Mesendoderm (in vitro differentiated cells): ENCODE measurements around the gene KCNAB3.
A peak's percentile ranks its signal among the peaks of the same experiment; 100 is the strongest.

Source experiments
- DNase-seq: peaks from one replicate; pipeline ENCODE4 v3.0.0; 2013
- H2AK5ac ChIP-seq: 2 replicates; pipeline ENCODE4 v1.6.1; 2013; ENCODE audit warnings: low read length, inconsistent platforms
- H2BK120ac ChIP-seq: 2 replicates; pipeline ENCODE4 v1.6.1; 2013; ENCODE audit warnings: low read depth, mild to moderate bottlenecking, low read length, moderate library complexity, mixed read lengths
- H2BK15ac ChIP-seq: replicated peaks from 2 replicates; pipeline ENCODE4 v1.6.1; 2013; ENCODE audit warnings: low read depth, mild to moderate bottlenecking, moderate library complexity
- H2BK5ac ChIP-seq: 2 replicates; pipeline ENCODE4 v1.6.1; 2013; ENCODE audit warnings: low read length, inconsistent platforms
- H3K18ac ChIP-seq: 2 replicates; pipeline ENCODE4 v1.6.1; 2013; ENCODE audit warnings: mild to moderate bottlenecking, low read length, mixed read lengths
- H3K23ac ChIP-seq: one replicate; pipeline ENCODE4 v1.6.1; 2013; ENCODE audit warnings: low read length
- H3K27ac ChIP-seq: 2 replicates; pipeline ENCODE4 v1.5.1; 2013; ENCODE audit warnings: low read depth, mild to moderate bottlenecking, inconsistent platforms, low read length, moderate library complexity
- H3K27me3 ChIP-seq: 2 replicates; pipeline ENCODE4 v1.6.1; 2013; ENCODE audit warnings: low read length, control low read depth, mild to moderate bottlenecking, inconsistent platforms; ENCODE audit not compliant: insufficient read depth, poor library complexity
- H3K36me3 ChIP-seq: 2 replicates; pipeline ENCODE4 v1.6.1; 2013; ENCODE audit warnings: low read length, inconsistent platforms; ENCODE audit not compliant: control insufficient read depth, insufficient read depth
- H3K4ac ChIP-seq: one replicate; pipeline ENCODE4 v1.6.1; 2013; ENCODE audit warnings: low read depth, mild to moderate bottlenecking, low read length, moderate library complexity
- H3K4me1 ChIP-seq: 2 replicates; pipeline ENCODE4 v1.6.1; 2013; ENCODE audit warnings: low read depth, low read length, inconsistent platforms; ENCODE audit not compliant: control insufficient read depth
- H3K4me2 ChIP-seq: 2 replicates; pipeline ENCODE4 v1.6.1; 2013; ENCODE audit warnings: low read length
- H3K4me3 ChIP-seq: 2 replicates; pipeline ENCODE4 v1.5.1; 2013; ENCODE audit warnings: mild to moderate bottlenecking, low read length
- H3K56ac ChIP-seq: one replicate; pipeline ENCODE4 v1.6.1; 2013; ENCODE audit warnings: low read length
- H3K79me1 ChIP-seq: 2 replicates; pipeline ENCODE4 v1.6.1; 2013; ENCODE audit warnings: low read length, inconsistent platforms
- H3K79me2 ChIP-seq: 2 replicates; pipeline ENCODE4 v1.6.1; 2013; ENCODE audit warnings: mild to moderate bottlenecking, low read length; ENCODE audit not compliant: control insufficient read depth, insufficient read depth
- H3K9ac ChIP-seq: 2 replicates; pipeline ENCODE4 v1.6.1; 2013; ENCODE audit warnings: low read length, inconsistent platforms
- H4K5ac ChIP-seq: one replicate; pipeline ENCODE4 v1.6.1; 2013; ENCODE audit warnings: low read length
- H4K8ac ChIP-seq: one replicate; pipeline ENCODE4 v1.6.1; 2013; ENCODE audit warnings: low read depth, mild to moderate bottlenecking, control low read depth, low read length, moderate library complexity
- WGBS: extraction: QIAGEN DNeasy Blood & Tissue Kit; methylation state at CpG from one replicate; pipeline ENCODE4 v1.1.7; 2013; ENCODE audit warnings: low lambda C conversion rate, missing lambda C conversion rate; ENCODE audit not compliant: insufficient coverage; ENCODE audit errors: extremely low coverage; 5-methylcytosine and 5-hydroxymethylcytosine counted together

Gene KCNAB3

DNA sequence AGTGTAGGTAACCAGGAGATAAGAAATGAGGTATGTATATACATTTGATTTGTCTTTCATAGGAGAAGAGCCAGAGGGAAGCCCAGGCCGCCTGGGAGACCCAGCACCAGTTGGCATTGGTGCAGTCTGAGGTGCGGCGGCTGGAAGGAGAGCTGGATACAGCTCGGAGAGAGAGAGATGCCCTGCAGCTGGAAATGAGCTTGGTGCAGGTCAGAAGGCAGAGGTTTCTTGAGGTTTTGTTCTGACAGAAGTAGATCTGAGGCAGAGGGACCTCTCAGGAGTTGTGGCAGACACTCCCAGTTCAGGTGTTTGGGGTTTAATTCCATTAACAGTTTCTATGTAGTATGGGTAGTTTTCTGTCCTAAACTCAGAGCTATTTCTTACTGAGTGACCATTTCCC, 10.4 kb upstream of the KCNAB3 start:
- Histone ChIP-seq H3K23ac (no peak overlapping the region), H2BK5ac (no peak overlapping the region), H4K5ac (no peak overlapping the region), H3K4ac (no peak overlapping the region), H3K36me3 (peaks cover 16% of the 10 kb centered on the region), H2BK120ac (no peak overlapping the region), H3K4me2 (no peak overlapping the region), H3K27me3 (no peaks in the 10 kb centered on the region), H3K4me3 (no peak overlapping the region), H3K79me2 (no peaks in the 10 kb centered on the region), H3K79me1 (no peaks in the 10 kb centered on the region), H3K9ac (no peak overlapping the region), H3K56ac (no peak overlapping the region), H4K8ac (no peak overlapping the region), H3K27ac (no peak overlapping the region), H2BK15ac (no peak overlapping the region), H2AK5ac (no peak overlapping the region), H3K4me1 (no peaks in the 10 kb centered on the region), H3K18ac (no peak overlapping the region)
- DNase-seq, result no peak
- no CpG with 5 or more reads among the region's 4 CpGs for WGBS

DNA sequence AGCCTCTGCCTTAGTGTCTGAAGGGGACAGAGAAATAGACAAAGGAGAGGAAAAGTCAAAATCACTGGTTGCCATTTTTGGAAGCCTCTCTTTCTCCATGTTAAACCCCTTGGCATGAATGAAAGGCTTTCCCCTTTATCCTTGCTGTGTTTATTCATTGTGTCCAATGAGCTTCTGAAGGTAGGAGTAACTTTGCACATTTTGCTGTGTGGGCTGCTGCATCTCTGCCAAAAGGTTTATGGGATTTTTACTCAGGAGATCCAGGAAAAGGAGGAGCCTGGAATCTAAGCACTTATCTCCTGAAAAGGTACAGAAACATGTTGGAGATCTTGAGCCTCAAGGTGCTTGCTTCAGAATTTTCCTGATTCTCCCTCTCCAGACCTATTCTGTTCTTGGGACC, 6.2 kb upstream of the KCNAB3 start:
- Histone ChIP-seq H3K27me3 (no peaks in the 10 kb centered on the region), H2BK15ac (no peak overlapping the region), H2BK120ac (no peak overlapping the region), H3K4me3 (no peak overlapping the region), H3K4ac (no peak overlapping the region), H4K8ac (no peak overlapping the region), H3K4me2 (no peak overlapping the region), H3K79me2 (peaks cover 2% of the 10 kb centered on the region), H3K18ac (no peak overlapping the region), H2AK5ac (no peak overlapping the region), H2BK5ac (no peak overlapping the region), H3K36me3 (peaks cover 7% of the 10 kb centered on the region), H3K9ac (no peak overlapping the region), H3K27ac (no peak overlapping the region), H3K56ac (no peak overlapping the region), H3K4me1 (peaks cover 5% of the 10 kb centered on the region), H3K23ac (no peak overlapping the region), H4K5ac (no peak overlapping the region), H3K79me1 (peaks cover 9% of the 10 kb centered on the region)
- no peak for DNase-seq

DNA sequence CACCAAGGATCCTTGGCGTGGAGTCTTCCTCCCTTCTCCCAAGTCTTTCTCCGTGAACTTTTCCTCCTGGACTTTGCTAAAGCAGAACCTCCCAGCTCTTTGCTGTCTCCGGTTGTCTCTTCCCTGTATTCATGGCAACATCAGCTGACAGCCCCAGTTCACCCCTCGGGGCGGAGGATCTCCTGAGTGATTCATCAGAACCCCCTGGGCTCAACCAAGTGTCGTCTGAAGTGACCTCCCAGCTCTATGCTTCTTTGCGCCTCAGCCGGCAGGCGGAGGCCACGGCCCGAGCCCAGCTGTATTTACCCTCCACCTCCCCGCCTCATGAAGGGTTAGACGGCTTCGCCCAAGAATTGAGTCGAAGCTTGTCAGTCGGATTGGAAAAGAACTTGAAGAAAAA, 3.3 kb upstream of the KCNAB3 start:
- H3K4me1 ChIP-seq, result peaks cover 5% of the 10 kb centered on the region
- H3K4ac ChIP-seq, result no peak overlapping the region
- H2BK120ac ChIP-seq, result no peak overlapping the region
- H3K4me2 ChIP-seq, result peak overlapping the region; percentile 96
- peaks cover 8% of the 10 kb centered on the region for H3K27me3 ChIP-seq
- peak; percentile 82 for DNase-seq
- H4K5ac ChIP-seq, result no peak overlapping the region
- H3K36me3 ChIP-seq, result peaks cover 2% of the 10 kb centered on the region
- no peak overlapping the region for H2BK15ac ChIP-seq
- H3K79me2 ChIP-seq, result peaks cover 2% of the 10 kb centered on the region
- WGBS, result no CpG with 5 or more reads among the region's 16 CpGs
- peak overlapping the region; percentile 100 for H3K56ac ChIP-seq
- H2AK5ac ChIP-seq, result no peak overlapping the region
- no peak overlapping the region for H4K8ac ChIP-seq
- no peak overlapping the region for H3K23ac ChIP-seq
- H3K9ac ChIP-seq, result peak overlapping the region; percentile 98
- no peak overlapping the region for H3K18ac ChIP-seq
- H3K27ac ChIP-seq, result no peak overlapping the region
- peak overlapping the region; percentile 94 for H3K4me3 ChIP-seq
- H2BK5ac ChIP-seq, result no peak overlapping the region
- H3K79me1 ChIP-seq, result peaks cover 9% of the 10 kb centered on the region

DNA sequence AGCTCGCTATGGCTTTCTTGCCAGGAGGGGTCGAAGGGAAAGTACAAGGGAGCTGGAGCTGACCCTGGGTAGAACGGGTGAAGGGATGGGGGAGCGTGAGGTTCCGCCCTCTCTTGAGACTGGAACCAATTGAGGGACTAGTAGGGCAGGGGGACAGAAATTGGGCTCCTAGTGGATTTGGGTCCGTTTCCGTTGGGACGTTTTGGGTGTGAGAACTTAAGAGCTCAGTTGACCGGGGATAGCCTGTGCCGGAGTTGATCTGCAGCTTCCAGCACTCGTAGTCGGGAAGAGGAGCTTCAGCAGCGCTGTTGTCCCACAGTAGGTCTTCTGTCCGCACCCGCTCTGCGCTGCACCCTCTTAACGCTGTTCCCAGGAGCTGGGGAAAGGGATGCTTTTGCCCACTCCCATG, 2.8 kb upstream of the KCNAB3 start:
- Histone ChIP-seq H3K36me3 (peaks cover 2% of the 10 kb centered on the region), H2AK5ac (no peak overlapping the region), H3K79me1 (peaks cover 9% of the 10 kb centered on the region), H4K8ac (no peak overlapping the region), H3K27ac (no peak overlapping the region), H2BK5ac (peak overlapping the region; percentile 81), H3K9ac (peak overlapping the region; percentile 98), H2BK120ac (no peak overlapping the region), H3K4me1 (peaks cover 5% of the 10 kb centered on the region), H3K79me2 (peaks cover 2% of the 10 kb centered on the region), H3K56ac (peak overlapping the region; percentile 100), H4K5ac (no peak overlapping the region), H3K4ac (no peak overlapping the region), H3K4me2 (peak overlapping the region; percentile 96), H3K23ac (peak overlapping the region; percentile 97), H3K4me3 (peak overlapping the region; percentile 94), H3K27me3 (peaks cover 8% of the 10 kb centered on the region), H2BK15ac (no peak overlapping the region), H3K18ac (no peak overlapping the region)
- peak; percentile 58 for DNase-seq
- WGBS, result no CpG with 5 or more reads among the region's 17 CpGs

DNA sequence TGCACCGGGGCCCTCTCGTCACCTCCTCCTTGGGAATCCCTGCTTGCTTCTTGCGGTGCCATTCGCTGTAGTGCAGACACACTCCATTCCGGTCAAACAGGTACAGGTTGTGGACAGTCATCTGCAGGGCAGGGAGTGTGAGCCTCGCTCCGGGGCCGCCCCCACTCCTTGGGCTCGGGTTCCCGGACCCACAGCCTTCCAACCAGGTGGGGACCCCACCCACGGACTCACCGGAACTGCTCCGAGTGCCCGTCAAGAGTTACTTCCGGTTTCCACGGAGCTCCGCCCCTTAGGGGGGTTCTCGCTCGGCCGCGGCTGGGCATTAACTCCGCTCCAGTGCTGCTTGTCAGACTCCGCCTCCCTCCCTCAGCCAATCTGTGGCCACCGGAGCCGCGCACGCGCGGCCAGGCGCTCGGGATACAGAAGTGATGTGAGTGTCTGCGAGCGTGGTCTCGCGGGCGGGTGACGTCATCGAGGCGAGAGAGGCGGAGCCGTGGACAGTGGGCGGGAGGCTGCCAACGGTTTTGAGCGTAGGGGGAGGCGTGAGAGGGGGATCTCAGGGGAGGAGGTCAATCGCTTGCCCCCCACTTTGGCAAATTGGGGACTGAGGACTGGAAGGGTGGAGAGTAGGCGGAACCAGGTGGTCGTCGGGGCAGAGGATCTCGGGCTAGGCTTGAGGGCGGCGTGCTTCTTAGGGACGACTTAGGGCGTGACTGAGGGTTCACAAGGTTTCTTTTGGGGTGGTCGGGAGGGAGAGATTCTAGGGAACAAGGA, 2.2 kb upstream of the KCNAB3 start, which contains the start of the genes CNTROB and TRAPPC1:
CNTROB (plus strand) TSS at position 498 of the 774 bp plus-strand sequence. CDS start 874 bp downstream, outside the sequence.
TRAPPC1 (minus strand) TSS at position 238 of the 774 bp plus-strand sequence; CDS start at position 121, 117 bp downstream.
- no peak within 1 kb of the TSS for H3K18ac ChIP-seq
- no peak within 1 kb of the TSS for H2AK5ac ChIP-seq
- H3K27me3 ChIP-seq, result peaks cover 8% of the 10 kb centered on the region
- H3K56ac ChIP-seq, result peak within 1 kb of the TSS; percentile 100
- no peak within 1 kb of the TSS for H4K5ac ChIP-seq
- H3K27ac ChIP-seq, result no peak within 1 kb of the TSS
- H3K4ac ChIP-seq, result no peak within 1 kb of the TSS
- DNase-seq, result peak; percentile 99
- H3K79me1 ChIP-seq, result peaks cover 9% of the 10 kb centered on the region
- peak within 1 kb of the TSS; percentile 98 for H3K9ac ChIP-seq
- peak within 1 kb of the TSS; percentile 94 for H3K4me3 ChIP-seq
- peaks cover 5% of the 10 kb centered on the region for H3K4me1 ChIP-seq
- H2BK5ac ChIP-seq, result peak within 1 kb of the TSS; percentile 81
- H3K23ac ChIP-seq, result peak within 1 kb of the TSS; percentile 97
- H2BK15ac ChIP-seq, result no peak within 1 kb of the TSS
- H3K36me3 ChIP-seq, result no peaks in the 10 kb centered on the region
- H2BK120ac ChIP-seq, result no peak within 1 kb of the TSS
- H4K8ac ChIP-seq, result no peak within 1 kb of the TSS
- peak within 1 kb of the TSS; percentile 96 for H3K4me2 ChIP-seq
- peaks cover 2% of the 10 kb centered on the region for H3K79me2 ChIP-seq
- no CpG with 5 or more reads among the region's 55 CpGs for WGBS
